B cell (primary cell): ENCODE measurements around the gene CTCFL.

ENCODE experiments used
- CTCF ChIP-seq: fragments of 200-600 bp; IDR thresholded peaks from one replicate; pipeline ENCODE4 v1.8.0; 2022; ENCODE audit warnings: antibody characterized with exemption, mild to moderate bottlenecking
- EZH2 ChIP-seq: IDR thresholded peaks from 2 replicates; pipeline ENCODE4 v1.6.1; 2012; ENCODE audit warnings: borderline replicate concordance, low read depth, mild to moderate bottlenecking, moderate library complexity, low read length; ENCODE audit not compliant: insufficient read depth, poor library complexity, severe bottlenecking

GRCh38 chr20:57514273-57514751 lies 10.6 kb downstream of the CTCFL start:
- peak; percentile 62 for TF ChIP-seq CTCF
- no peak for TF ChIP-seq EZH2
